Measurements from ENCODE around the gene ETV3L.

ETV3L gene

DNA sequence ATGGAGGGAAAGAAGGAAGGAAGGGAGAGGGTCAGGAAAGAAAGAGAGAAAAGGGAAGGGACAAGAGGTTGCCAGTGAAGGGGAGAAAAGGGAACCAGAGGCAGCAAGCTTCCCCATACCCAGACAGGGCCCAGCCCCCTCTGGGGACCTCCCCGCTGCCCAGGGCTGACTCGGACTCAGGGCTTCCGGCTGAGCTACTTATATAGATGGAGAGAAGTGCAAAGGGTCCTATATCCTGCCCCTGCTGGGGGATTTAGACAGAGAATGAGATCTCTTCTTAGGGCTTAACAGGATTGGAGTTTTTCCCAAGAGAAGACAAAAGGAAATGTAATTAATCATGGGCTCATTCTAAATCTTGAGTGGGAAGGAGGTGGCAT lies at the start of gene ETV3L:
TSS of gene ETV3L (minus strand) at position 176 of the 377 bp plus-strand sequence. CDS start 285 bp downstream, outside the sequence.
- DNase-seq (ENCODE audit: low read depth, low spot score) = no peak

DNA sequence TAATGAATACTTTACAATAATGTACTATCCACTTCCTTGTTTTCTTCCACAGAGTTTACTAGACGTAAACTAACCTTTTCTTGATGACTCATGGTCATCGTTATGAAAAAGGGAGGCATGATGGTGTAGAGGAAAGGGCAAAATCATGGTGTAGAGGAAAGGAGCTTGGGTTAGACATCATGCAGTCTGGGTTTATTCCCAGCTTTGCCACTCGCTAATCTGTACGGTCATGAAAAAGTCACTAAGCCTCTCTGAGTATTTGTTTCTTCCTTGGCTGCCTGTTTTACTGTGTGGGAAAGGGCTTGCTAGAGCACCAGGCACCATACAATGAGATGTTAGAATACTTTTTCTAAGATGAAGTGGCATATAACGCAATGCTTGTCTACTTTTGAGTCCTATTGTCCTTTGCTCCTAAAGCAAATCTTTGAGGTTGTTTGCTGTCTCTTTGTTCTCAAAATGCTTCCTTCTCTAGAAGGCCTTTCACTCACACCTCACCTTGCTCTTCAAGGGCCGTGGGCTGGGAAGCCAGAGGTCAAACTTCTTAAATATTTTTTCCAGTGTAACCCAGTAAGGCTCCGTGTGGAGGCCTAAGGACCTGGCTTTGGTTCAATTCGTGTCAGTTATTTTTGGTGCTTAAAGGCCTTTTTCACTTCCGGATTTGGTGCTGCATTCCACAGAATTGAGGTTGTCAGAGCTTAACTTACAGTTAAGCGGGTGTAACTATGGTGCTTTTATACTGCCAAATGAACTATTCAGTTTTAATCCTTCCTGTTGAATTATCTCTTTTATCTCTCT lies 48.5 kb upstream of the ETV3L start:
- no peak for DNase-seq (ENCODE audit: low read depth, low spot score)

DNA sequence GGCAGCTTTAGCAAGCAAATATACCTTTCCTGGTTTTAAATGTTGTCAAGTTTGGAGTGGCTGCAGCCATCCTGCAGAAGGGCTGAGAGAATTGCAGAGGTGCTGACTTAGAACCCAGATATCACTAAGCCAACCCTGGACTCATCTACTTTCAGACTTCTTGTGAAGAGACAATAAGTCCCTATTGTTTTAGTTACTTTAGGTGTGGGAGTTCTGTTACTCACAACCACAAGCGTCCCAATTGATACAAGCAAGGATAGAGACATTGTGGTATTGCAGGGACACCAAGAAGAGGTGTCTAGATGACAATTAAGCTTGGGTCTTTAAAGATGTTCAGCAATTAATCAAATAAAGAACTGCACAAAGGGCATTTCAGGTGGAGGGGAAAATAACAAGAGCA lies 47.4 kb upstream of the ETV3L start:
- no peak for DNase-seq (ENCODE audit: low read depth, low spot score)

DNA sequence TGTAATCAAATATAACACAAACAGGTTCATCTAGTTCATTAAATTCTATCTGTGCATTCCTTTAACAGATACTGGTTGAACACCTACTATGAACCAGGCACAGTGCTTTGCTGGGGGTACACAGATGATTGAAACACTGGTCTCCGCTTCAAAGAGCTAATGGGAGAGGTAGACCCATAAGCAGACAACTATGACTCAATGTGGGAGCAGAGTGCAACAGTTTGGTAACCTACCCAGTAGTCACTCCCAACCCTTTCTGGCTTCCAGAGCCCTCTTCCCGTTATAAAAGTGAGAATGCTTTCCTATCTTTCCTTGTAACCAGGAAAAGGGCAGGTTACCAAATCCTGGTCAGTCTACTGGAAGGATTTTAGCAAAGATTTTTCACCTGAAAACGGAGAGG lies 46.6 kb upstream of the ETV3L start:
- DNase-seq (ENCODE audit: low read depth, low spot score) = no peak

DNA sequence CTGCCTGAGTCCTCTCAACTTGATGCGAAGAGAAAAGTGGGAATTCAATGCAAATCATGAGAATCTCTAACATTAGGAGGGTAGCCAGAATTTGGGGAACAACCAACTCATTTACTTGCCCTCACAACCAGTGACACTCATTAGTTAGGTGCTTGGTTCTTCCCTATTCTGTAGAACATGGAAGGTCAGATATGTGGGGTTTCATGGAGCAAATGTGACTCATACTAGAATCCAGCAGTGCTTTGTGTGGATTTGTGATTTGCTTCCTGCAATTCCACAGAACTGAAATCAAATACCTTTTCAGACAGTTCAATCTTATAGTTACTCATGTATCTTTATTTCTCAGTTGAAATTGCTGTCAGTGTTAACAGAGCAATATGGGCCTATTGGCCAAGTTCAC lies 45.5 kb upstream of the ETV3L start:
- DNase-seq (ENCODE audit: low read depth, low spot score) = no peak

DNA sequence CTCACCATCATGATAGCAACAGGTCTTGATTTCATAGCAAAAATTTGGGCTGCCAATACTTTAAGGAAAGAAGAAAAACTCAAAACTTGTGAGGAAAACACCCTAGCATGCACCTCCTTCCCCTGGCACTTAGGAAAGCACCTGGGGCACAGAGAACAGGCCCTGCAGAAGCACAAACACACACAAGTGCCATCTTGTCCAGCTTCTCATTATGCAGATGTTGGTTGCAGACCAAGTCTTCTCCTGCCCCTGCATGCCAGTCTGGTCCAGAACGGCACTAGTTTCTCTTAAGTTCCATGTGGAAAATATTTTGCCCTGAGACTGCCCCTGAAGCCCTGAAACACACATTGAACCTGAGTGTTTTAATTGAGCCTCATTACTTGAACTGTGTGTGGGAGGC lies 44.9 kb upstream of the ETV3L start:
- no peak for DNase-seq (ENCODE audit: low read depth, low spot score)

DNA sequence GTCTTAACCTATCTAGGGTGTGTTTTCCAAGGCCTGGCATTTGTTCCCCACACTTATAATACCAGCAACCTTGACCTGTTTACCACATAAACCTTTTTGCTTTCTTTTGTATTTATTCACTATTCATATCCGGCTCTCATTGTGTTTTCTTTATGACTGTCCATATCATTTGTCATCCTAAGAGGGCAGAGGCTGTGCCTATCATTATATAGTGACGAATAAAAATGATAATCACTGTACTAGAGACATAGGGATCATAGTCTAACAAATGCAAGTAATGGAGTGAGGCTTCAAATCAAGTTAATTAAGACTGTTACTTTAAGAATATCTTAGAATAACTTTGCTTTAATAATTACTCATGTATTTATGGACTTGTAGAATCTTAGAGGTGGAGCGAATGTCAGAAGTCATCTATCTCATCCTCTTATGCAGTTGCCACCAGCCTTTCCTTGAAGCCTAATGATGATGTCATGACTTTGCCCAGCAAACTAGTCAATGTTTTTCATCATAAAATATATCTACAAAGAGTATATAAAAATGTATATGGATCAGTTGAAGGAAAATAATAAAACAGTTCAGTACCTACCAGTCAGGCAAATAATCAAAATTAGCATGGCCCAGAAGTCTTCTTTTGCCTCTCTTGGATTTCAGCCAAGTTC lies 43.3 kb upstream of the ETV3L start:
- DNase-seq (ENCODE audit: low read depth, low spot score) = no peak

DNA sequence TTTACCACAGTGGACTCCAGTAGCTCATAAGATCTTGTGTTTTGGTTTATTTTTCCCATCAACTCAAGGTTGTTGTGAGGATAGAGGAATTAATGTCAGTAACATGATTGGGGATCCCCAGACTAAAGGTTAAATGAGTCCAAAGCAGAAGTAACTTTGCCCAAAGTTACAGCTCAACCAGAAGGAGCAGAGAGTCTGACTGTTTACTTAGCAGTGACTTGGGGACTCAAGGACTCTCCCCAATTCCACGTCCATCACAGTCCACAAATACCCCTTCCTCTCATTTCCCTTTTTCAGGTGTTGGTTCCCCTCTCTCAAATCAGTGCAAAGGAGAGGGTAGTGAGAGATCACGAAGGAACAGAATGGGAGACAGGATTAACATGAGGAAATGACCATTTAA lies 42.6 kb upstream of the ETV3L start:
- DNase-seq (ENCODE audit: low read depth, low spot score) = no peak

DNA sequence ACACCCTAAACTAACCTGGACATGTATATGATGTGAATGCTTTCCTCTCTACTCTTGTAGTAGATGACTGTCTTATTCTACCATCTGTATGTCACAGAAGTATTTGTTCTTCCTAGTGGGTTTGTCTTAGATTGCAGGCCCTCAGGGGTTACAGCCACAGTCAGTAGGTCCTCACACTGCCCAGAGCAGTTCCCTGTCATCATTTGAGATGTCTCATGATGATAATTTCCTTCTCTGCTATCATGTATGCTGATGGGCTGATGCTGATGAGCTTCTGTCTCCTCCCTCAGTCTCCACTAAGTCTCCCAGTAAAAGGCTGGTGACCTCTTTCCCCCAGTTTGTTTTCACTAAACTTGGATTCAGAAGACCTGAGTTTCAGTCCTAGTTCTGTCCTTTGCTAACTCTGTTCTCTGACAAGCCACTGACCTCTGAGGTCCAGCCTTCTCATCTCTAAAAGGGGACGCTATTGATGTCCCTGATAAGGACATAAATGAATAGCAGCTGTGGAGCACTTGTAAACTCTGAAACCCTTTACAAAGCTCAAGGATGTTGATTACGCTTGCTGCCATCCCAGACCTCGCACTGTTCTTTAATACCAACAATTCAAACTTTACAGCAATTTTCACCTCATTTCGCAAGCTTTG lies 41.7 kb upstream of the ETV3L start:
- no peak for DNase-seq (ENCODE audit: low read depth, low spot score)

DNA sequence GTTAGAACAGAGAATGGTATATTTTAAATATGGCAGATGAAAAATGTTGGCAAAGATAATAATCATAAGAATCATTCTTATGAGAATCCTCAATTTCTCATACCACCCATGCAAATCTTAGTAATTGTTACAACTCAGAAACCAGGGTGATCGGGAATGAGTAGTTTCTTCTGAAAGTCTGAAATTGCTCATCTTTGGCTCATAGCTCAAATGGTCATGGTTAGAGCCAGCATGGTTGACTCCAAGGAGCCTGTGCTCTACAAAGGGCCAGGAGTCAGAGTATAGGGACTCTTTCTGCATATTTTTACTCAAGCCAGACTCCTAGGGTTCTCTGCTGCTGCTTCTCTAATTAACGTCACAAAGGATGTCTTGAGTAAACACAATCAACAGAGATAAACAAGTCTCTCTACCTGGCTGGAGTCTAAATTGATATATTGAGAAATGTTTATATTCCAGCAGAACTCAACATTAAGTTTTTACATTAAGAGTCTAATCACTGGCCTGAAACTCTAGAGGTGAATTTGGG lies 40.5 kb upstream of the ETV3L start:
- DNase-seq (ENCODE audit: low read depth, low spot score) = no peak

DNA sequence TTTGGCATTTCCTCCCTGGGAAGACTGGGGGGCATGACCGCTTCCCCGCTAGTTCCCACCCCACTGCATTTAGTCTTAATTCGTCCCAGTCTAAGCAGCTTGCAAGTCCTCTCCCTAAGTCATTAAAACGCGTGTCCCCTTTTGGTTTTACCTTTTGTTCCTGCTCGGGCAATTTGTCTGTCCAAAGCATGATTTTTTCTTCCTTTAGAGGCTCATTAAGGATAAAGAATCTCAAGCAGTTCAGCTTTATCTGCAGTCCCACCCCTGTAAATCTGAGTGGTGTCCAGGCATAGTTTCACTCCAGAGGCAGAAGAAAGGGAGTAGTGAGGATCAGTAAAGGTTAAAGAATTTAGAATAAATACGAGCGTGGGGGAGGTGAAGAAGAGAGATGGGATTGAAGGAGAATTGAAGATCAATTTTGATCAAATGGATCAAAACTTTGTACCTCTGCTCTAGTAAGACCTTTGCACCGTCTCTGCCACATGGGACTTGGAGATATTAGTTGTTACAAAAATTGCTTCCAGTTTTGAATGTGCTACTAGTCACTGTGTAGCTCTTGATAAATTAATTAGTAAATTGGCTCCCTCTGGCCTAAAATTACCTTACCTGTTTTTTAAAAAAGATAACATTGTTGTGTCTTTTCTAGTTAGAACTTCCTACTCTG lies 39.6 kb upstream of the ETV3L start:
- DNase-seq (ENCODE audit: low read depth, low spot score) = no peak

DNA sequence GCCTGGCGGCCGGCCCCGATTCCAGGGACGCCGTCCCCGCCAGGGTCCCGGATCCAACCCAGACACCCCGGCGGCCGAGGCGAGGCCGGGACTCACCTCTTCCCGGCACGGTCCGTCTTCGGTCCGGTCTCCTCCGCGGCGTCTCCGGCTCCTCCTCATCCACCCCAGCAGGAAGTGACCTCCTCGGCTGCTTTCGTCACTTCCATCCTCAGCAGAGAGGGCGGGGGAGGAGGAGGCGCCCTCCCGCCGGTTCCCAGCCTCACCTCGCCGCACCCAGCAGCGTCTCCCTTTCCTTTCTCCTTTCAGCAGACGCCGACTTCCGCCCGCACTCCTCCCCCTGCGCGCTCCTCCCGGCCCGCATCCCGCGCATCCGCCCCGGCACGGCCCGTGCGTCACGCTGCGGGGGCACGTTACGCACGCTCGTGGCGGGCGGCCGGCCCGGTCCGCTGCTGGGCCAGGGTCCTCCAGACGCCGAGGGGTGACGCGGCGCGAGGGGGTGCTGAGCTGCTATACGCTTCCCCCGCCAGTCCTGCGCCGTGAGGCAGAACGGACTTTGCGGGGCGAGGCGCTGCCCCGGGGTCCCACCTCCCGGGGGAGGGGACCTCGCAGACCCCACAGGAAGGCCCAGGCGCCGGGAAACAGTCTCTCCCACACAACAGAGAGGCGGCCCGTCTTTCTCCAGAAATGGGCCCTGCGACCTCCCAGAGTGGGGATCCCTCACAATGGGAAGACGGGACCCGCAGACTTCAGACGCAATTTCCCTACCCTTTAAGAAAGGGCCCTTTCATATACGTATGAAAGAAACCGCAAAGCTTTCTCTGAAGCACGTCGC lies 38.8 kb upstream of the ETV3L start, which contains the start of gene ETV3:
TSS of gene ETV3 (minus strand) at position 176 of the 832 bp plus-strand sequence. CDS start 2,043 bp downstream, outside the sequence.
- DNase-seq (ENCODE audit: low read depth, low spot score) = peak; percentile 72

DNA sequence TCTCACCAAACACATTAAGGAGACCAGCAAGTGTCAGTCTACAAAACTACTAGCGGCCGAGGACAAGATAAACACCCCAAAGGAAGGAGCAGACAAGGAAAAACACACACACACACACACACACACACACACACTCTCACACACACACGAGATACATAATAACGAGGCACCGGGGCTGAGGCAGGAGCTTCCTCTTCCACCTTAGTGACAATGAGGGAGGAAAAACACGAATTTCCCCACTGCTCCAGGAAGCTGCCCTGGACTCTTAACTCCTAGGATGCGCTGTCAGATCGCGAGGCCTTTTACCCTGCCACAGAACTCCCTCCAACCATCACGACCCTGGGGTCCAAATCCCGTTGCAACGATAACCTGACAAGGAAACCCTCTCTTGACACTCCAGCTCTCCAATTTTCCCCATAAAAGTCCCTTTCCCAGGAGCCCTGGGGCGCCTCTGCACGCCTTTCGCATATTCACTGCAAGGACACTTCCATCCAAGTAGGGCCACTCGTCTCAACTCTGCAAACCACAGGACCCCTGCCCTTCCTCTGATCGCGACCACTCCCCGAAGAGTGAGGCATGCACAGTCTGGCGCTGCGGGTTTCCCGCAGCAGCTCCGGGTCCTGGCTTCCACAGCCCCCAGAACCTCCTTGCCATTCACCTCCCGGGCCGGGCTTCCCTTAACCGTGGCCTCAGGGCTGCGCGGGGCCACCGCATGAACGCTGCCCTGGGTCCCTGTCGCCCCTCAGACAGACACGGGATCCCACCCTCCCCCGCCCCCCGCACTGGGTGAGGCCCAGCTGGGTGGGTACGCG lies 38.0 kb upstream of the ETV3L start:
- DNase-seq (ENCODE audit: low read depth, low spot score) = no peak

DNA sequence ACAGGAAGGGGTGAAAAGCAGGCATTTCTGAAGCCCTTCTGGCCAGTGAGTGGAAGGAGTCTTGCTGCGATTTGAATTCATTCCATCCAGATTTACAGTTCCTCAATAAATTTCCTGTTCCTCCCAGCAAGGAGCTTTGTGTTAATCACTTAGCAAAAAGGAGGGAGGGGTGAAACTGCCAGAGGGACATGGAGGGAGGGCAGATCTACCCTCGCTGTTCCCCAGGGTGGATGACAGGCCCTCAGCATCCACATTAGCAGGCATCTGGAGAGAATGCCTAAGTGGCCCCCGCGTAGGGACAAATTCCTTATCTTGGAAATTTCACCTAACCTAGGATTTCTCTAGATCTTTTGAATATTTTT lies 37.4 kb upstream of the ETV3L start:
- DNase-seq (ENCODE audit: low read depth, low spot score) = no peak

DNA sequence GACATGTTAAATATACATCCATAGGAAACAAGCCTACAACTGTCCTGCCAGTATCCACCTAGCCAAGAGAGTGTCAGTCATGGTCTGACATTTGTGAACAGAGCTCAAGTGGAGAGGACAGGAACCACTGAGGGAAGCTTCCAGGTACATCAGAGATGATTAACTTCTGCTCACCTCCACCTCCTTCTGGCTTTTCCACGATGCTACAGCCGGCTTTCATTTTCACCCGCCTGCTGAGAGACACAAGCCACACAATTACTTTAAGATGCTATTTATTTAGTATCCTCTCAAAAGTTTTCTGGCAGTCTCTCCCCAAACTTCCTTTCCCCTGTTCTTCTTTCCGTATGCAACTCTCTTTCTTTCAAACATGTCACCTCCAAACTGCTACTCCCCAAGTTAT lies 36.5 kb upstream of the ETV3L start:
- no peak for DNase-seq (ENCODE audit: low read depth, low spot score)

DNA sequence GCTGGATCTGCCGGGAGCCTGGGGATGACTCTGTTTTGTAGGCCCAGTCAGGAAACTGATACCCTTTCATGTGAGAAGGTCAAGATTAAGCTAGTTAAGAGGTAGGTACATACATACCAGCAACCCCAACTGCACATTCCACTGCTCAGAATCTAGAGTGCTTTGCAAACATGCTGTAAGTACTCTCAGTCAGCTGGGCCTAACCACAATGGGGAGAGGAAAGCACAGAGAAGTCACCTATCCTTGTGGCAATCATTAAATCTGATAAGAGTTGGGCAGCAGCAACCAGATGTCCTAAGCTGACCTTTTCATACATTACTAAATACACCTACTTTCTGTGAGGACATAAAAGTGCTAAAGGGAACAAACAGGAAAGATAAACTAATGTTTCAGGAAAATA lies 36.0 kb upstream of the ETV3L start:
- DNase-seq (ENCODE audit: low read depth, low spot score) = no peak

DNA sequence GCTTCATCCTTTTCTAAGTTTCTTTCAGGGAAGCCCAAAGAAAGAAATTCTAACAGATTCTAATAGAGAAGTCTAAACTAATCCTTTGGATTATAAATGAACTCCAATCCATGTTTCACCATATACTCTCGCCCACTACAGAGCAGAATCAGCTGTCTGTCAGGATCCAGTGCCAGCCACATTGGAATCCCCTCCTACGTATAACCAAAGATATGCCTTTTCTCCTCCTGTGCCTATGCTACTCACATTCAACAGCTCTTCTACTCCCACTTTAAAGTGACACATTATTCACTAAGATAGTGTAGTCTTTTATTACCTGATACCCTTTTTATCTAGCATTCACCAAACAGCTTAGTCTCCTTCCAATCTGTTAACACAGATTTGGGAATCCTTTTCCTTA lies 35.5 kb upstream of the ETV3L start:
- DNase-seq (ENCODE audit: low read depth, low spot score) = no peak

DNA sequence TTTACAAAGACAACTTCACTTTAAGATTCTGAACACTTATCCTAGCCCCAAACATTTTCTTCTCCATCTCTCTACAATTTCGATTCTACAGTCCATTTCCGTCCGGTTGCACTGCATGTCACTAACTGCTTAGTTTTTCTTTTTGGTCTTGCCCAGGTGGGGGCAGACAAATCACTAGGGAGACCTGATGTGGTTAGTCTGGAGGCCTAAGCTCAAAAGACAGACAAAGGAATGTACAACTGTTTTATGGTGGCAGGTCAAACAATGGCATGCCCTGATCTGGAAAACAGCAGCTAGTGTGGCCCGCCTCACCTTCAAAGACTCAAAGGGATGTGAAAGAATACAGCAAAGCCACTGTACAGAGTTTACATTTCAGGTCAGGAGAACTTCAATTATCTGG lies 34.8 kb upstream of the ETV3L start:
- DNase-seq (ENCODE audit: low read depth, low spot score) = no peak

DNA sequence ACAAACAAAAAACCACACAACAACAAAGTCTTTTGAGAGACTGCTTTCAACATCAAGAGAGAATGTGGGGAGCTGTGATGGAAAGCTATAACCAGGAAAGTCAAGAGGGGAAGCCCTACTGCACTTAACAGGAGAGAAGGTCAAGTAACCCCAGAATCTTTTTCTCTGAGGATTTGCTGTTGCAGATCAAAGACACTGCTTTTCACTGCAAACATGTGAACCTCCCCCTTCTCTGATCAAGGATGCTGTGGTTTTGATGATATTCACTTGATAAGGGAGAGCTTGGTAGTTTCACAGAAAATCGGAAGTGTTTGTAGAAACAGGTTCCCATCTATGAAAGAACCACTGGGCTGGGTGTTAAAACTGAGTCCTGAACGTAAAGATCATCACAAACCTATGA lies 33.8 kb upstream of the ETV3L start:
- DNase-seq (ENCODE audit: low read depth, low spot score) = no peak

DNA sequence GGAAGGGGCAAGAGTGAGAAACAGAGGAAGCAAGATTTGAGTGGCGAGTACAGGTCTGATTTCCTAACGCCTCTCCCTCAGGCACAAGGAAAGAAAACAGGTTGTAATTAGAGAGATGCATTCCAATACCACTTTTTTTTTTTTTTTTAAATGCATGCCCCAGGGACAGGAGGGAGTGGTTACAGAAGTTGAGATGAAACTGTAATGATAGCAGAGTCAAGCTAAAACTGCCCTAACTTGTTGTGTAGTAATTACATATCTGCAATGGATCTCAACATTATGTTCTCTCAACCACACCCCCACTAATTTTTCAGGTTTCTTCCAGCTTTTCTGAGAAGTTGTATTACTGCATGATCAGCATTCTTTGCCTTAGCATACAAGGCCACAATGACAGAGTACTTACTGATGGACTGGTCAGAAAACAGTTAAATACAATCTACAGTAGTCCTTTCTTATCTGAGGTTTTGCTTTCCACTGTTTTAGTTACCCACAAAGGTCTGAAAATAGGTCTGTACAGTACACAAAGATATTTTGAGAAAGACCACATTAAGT lies 33.1 kb upstream of the ETV3L start:
- no peak for DNase-seq (ENCODE audit: low read depth, low spot score)
